Vagina (tissue), 2 donors: Measurements from ENCODE around the gene ARMH3. TPM values are rescaled to one million over a fixed set of nuclear protein-coding genes. Genes with fewer than 3 reads are reported as not detected.

Experiments used
- DNase-seq, 2 donors: peaks; one replicate each; pipeline ENCODE4 v3.0.0-alpha.2; 2017; ENCODE audit errors: extremely low spot score in 2 of 2
- H3K27ac ChIP-seq: fragments of 200-600 bp; sonication (generic); one replicate; pipeline ENCODE4 v1.5.1; 2019
- H3K27me3 ChIP-seq: fragments of 200-600 bp; sonication (generic); one replicate; pipeline ENCODE4 v1.5.1; 2019
- H3K36me3 ChIP-seq, 2 donors: fragments of 200-600 bp; sonication (generic); one replicate each; pipeline ENCODE4 v1.5.1; 2017 to 2019
- H3K4me1 ChIP-seq: fragments of 200-600 bp; sonication (generic); one replicate; pipeline ENCODE4 v1.5.1; 2019
- H3K4me3 ChIP-seq, 2 donors: fragments of 200-600 bp; sonication (generic); 1 replicate in 1 of 2; 2 replicates in 1 of 2; pipeline ENCODE4 v1.5.1; 2016 to 2019
- H3K9me3 ChIP-seq: fragments of 200-600 bp; sonication (generic); one replicate; pipeline ENCODE4 v1.5.1; 2019
- CTCF ChIP-seq, 3 experiments: fragments of 450-650 bp in 2 of 3; fragments of 200-600 bp in 1 of 3; sonication (generic) in 1 of 3; IDR thresholded peaks; one replicate each; pipeline ENCODE4 v1.5.1; 2017 to 2019; ENCODE audit warnings: antibody characterized with exemption in 3 of 3, mild to moderate bottlenecking in 2 of 3, moderate library complexity in 2 of 3
- POLR2A ChIP-seq, 2 donors: fragments of 450-650 bp; IDR thresholded peaks; one replicate each; pipeline ENCODE4 v1.6.1; 2017; ENCODE audit warnings: antibody characterized with exemption in 2 of 2, mild to moderate bottlenecking in 2 of 2, moderate library complexity in 2 of 2
- POLR2AphosphoS5 ChIP-seq, 2 donors: sonication (generic); formaldehyde crosslinking; IDR thresholded peaks; one replicate each; pipeline ENCODE4 v1.9.0; 2017; ENCODE audit warnings: antibody characterized with exemption in 2 of 2, mild to moderate bottlenecking in 2 of 2, low read depth in 1 of 2; ENCODE audit not compliant: insufficient read depth in 1 of 2
- intact Hi-C: fragments of 100-400 bp; cut with DNase I; formaldehyde crosslinking; loops from one replicate; pipeline ENCODE4 v1.15.1; 2023
- total RNA-seq: library from RNA; depleted of rRNA; stranded (reverse); fragments of >200 nt; gene quantifications from one replicate; pipeline ENCODE4 v1.2.3, GENCODE V29; 2016

The ARMH3 gene
- total RNA-seq, 1 donor from 2014 or later: 26.5 TPM

- no peaks in the 10 kb centered on the region for H3K36me3 ChIP-seq
- DNase-seq: no peak
- no peaks in the 10 kb centered on the region for H3K9me3 ChIP-seq
- TF ChIP-seq CTCF (IDR thresholded peaks at IDR 0.05): no peak
- TF ChIP-seq POLR2A (IDR thresholded peaks at IDR 0.05): no peak
- TF ChIP-seq POLR2AphosphoS5 (IDR thresholded peaks at IDR 0.05; ENCODE audit: insufficient read depth in 1 of 2, low read depth in 1 of 2): no peak
- H3K4me3 ChIP-seq: no peak overlapping the region
- H3K27ac ChIP-seq: no peak overlapping the region
- no peaks in the 10 kb centered on the region for H3K4me1 ChIP-seq
- H3K27me3 ChIP-seq: no peaks in the 10 kb centered on the region
- intact Hi-C loops: no loop called here
Measured at GRCh38 chr10:102090772-102091171, 34.8 kb upstream of the ARMH3 start.

GRCh38 chr10:102086196-102086595 is 30.2 kb upstream of the ARMH3 start:
- intact Hi-C loops: no loop called here
- no peak overlapping the region for H3K4me3 ChIP-seq
- no peaks in the 10 kb centered on the region for H3K36me3 ChIP-seq
- no peak overlapping the region for H3K27ac ChIP-seq
- DNase-seq: no peak
- TF ChIP-seq POLR2AphosphoS5 (IDR thresholded peaks at IDR 0.05; ENCODE audit: insufficient read depth in 1 of 2, low read depth in 1 of 2): no peak
- TF ChIP-seq CTCF (IDR thresholded peaks at IDR 0.05): no peak
- no peak for TF ChIP-seq POLR2A (IDR thresholded peaks at IDR 0.05)
- no peaks in the 10 kb centered on the region for H3K9me3 ChIP-seq
- no peaks in the 10 kb centered on the region for H3K4me1 ChIP-seq
- no peaks in the 10 kb centered on the region for H3K27me3 ChIP-seq

- no peaks in the 10 kb centered on the region for H3K4me1 ChIP-seq
- no peak overlapping the region for H3K4me3 ChIP-seq
- no peaks in the 10 kb centered on the region for H3K36me3 ChIP-seq
- H3K9me3 ChIP-seq: no peaks in the 10 kb centered on the region
- no peak overlapping the region for H3K27ac ChIP-seq
- no peaks in the 10 kb centered on the region for H3K27me3 ChIP-seq
- no peak for DNase-seq
- intact Hi-C loops: no loop called here
- no peak for TF ChIP-seq POLR2AphosphoS5 (IDR thresholded peaks at IDR 0.05; ENCODE audit: insufficient read depth in 1 of 2, low read depth in 1 of 2)
- no peak for TF ChIP-seq CTCF (IDR thresholded peaks at IDR 0.05)
Measured at GRCh38 chr10:102085336-102085735, 29.4 kb upstream of the ARMH3 start.

GRCh38 chr10:102083541-102083940 is 27.6 kb upstream of the ARMH3 start:
- DNase-seq: no peak
- H3K27me3 ChIP-seq: no peaks in the 10 kb centered on the region
- no peaks in the 10 kb centered on the region for H3K4me1 ChIP-seq
- no peaks in the 10 kb centered on the region for H3K9me3 ChIP-seq
- no peaks in the 10 kb centered on the region for H3K36me3 ChIP-seq
- no peak overlapping the region for H3K4me3 ChIP-seq
- intact Hi-C loops: no loop called here
- no peak overlapping the region for H3K27ac ChIP-seq
- TF ChIP-seq POLR2AphosphoS5 (IDR thresholded peaks at IDR 0.05; ENCODE audit: insufficient read depth in 1 of 2, low read depth in 1 of 2): no peak
- TF ChIP-seq CTCF (IDR thresholded peaks at IDR 0.05): no peak
- no peak for TF ChIP-seq POLR2A (IDR thresholded peaks at IDR 0.05)

GRCh38 chr10:102072673-102073527 is 16.9 kb upstream of the ARMH3 start:
- H3K27ac ChIP-seq: no peak overlapping the region
- no peak for DNase-seq
- H3K36me3 ChIP-seq: no peaks in the 10 kb centered on the region
- intact Hi-C loops: no loop called here
- no peaks in the 10 kb centered on the region for H3K27me3 ChIP-seq
- H3K4me1 ChIP-seq: peaks cover 16% of the 10 kb centered on the region
- H3K9me3 ChIP-seq: no peaks in the 10 kb centered on the region
- no peak overlapping the region for H3K4me3 ChIP-seq
- TF ChIP-seq CTCF (IDR thresholded peaks at IDR 0.05) (peak; percentile 74 to 91 (median 87)), POLR2AphosphoS5 (IDR thresholded peaks at IDR 0.05; ENCODE audit: insufficient read depth in 1 of 2, low read depth in 1 of 2) (peak in 1 of 2 donors; percentile 16), POLR2A (IDR thresholded peaks at IDR 0.05) (no peak)
